OCI-LY7 (cell line): ENCODE results near the gene IPO11. TPM values are rescaled to one million over a fixed set of nuclear protein-coding genes. Genes with fewer than 3 reads are reported as not detected.

Experiments used
- Bru-seq: library from RNA; stranded (reverse); fragments of 400-500 nt; gene quantifications from one replicate; lab custom pipeline; 2021; lab: Mats Ljungman, UMichigan
- BruChase-seq, 2 experiments: library from RNA; stranded (reverse); fragments of 400-500 nt; gene quantifications; one replicate each; lab custom pipeline; 2021; lab: Mats Ljungman, UMichigan
- BruUV-seq: library from RNA; stranded (reverse); fragments of 400-500 nt; replicated peaks from 2 replicates; lab custom pipeline; 2021; lab: Mats Ljungman, UMichigan
- CTCF ChIA-PET: fragments of 300-600 bp; sonication (Branson Sonifier 250); formaldehyde crosslinking; loops from one replicate; lab custom pipeline; 2022; ENCODE audit warnings: antibody characterized with exemption; ENCODE audit not compliant: unreplicated experiment; lab: Charles Lee
- POLR2A ChIA-PET: fragments of 300-600 bp; sonication (Branson Sonifier 250); formaldehyde crosslinking; loops from one replicate; lab custom pipeline; 2022; ENCODE audit warnings: antibody characterized with exemption; lab: Charles Lee
- DNase-seq: peaks from one replicate; pipeline ENCODE4 v3.0.0-alpha.2; 2015; ENCODE audit warnings: low spot score
- H2AFZ ChIP-seq: fragments of 200-600 bp; sonication (generic), shearing (Covaris generic); 2 replicates; pipeline ENCODE4 v1.6.1; 2014; ENCODE audit warnings: mild to moderate bottlenecking, antibody characterized with exemption, low read length, moderate library complexity
- H3K27ac ChIP-seq: fragments of 200-600 bp; sonication (generic); 2 replicates; pipeline ENCODE4 v1.5.1; 2014; ENCODE audit warnings: mixed run types, low read depth, mild to moderate bottlenecking, moderate library complexity, low read length, inconsistent platforms; ENCODE audit not compliant: poor library complexity, severe bottlenecking
- H3K36me3 ChIP-seq: fragments of 200-600 bp; sonication (generic); 2 replicates; pipeline ENCODE4 v1.6.1; 2014; ENCODE audit warnings: mild to moderate bottlenecking, antibody characterized with exemption, low read length, moderate library complexity, mixed read lengths; ENCODE audit not compliant: insufficient read depth
- H3K4me1 ChIP-seq: fragments of 200-600 bp; sonication (generic); 2 replicates; pipeline ENCODE4 v1.5.1; 2014; ENCODE audit warnings: mild to moderate bottlenecking, low read length; ENCODE audit not compliant: insufficient read depth, poor library complexity, severe bottlenecking
- H3K4me2 ChIP-seq: fragments of 200-600 bp; sonication (generic); 2 replicates; pipeline ENCODE4 v1.6.1; 2014; ENCODE audit warnings: mild to moderate bottlenecking, low read length
- H3K4me3 ChIP-seq: fragments of 200-600 bp; sonication (generic); 2 replicates; pipeline ENCODE4 v1.5.1; 2014; ENCODE audit warnings: mild to moderate bottlenecking, low read depth, low read length; ENCODE audit not compliant: poor library complexity, severe bottlenecking
- H3K79me2 ChIP-seq: fragments of 200-600 bp; sonication (generic); 2 replicates; pipeline ENCODE4 v1.6.1; 2016; ENCODE audit warnings: low read depth, mild to moderate bottlenecking, low read length, moderate library complexity, mixed read lengths; ENCODE audit not compliant: insufficient read depth
- H3K9me2 ChIP-seq: fragments of 200-600 bp; sonication (generic); 2 replicates; pipeline ENCODE4 v1.6.1; 2016; ENCODE audit warnings: mild to moderate bottlenecking, low read length, mixed read lengths; ENCODE audit not compliant: insufficient read depth
- H3K9me3 ChIP-seq: fragments of 200-600 bp; sonication (generic); 2 replicates; pipeline ENCODE4 v1.6.1; 2014; ENCODE audit warnings: mild to moderate bottlenecking, mixed run types, low read length, mixed read lengths
- H4K20me1 ChIP-seq: fragments of 200-600 bp; sonication (generic); 2 replicates; pipeline ENCODE4 v1.6.1; 2014; ENCODE audit warnings: mild to moderate bottlenecking, antibody characterized with exemption, low read length, moderate library complexity, mixed read lengths; ENCODE audit not compliant: insufficient read depth
- EZH2phosphoT487 ChIP-seq: fragments of 200-600 bp; sonication (generic); IDR thresholded peaks from 2 replicates; pipeline ENCODE4 v1.6.1; 2018; ENCODE audit warnings: low read depth, borderline replicate concordance, mild to moderate bottlenecking, mixed run types, antibody characterized with exemption, low read length, moderate library complexity, mixed read lengths
- intact Hi-C: fragments of 100-400 bp; cut with micrococcal nuclease; formaldehyde crosslinking; loops from one replicate; pipeline ENCODE4 v1.10.0; 2022; ENCODE audit not compliant: unreplicated experiment
- long read RNA-seq: library from polyadenylated mRNA; stranded (forward); transcript quantifications from one replicate; pipeline ENCODE4 v2.0.0, GENCODE V29; 2022
- total RNA-seq, 2 experiments: library from RNA; depleted of rRNA in 1 of 2; stranded (reverse); fragments of >200 nt in 1 of 2; shearing (Covaris generic) in 1 of 2; gene quantifications; 2 replicates each; pipeline ENCODE4 v1.2.3, GENCODE V29; 2014 to 2022
- TF ChIP-seq, protein P1 (sequence below): fragments of 200-600 bp; sonication (generic); conservative IDR thresholded peaks from 2 replicates; pipeline ENCODE4 v1.5.1; 2014; ENCODE audit warnings: mild to moderate bottlenecking, antibody characterized with exemption, low read length, moderate library complexity, mixed read lengths

IPO11 gene
- total RNA-seq (2014; rRNA removed; shearing (Covaris generic)) (26.1 and 27.7 TPM in 2 replicates), total RNA-seq (2022) (44.6 and 59.9 TPM in 2 replicates), Bru-seq, nascent RNA (percentile 87 among the genes with signal in this experiment), BruChase-seq, experiment 1, labeled RNA remaining after a 6-hour chase (percentile 71 among the genes with signal in this experiment), BruChase-seq, experiment 2, labeled RNA remaining after a 2-hour chase (percentile 71 among the genes with signal in this experiment)
- long read RNA-seq, full-length matches to known transcripts: 15 of 29 reads
- long read RNA-seq, partial matches to known transcripts: 4 of 29 reads
- long read RNA-seq, other reads (novel, unspliced or antisense): 10 of 29 reads

DNA sequence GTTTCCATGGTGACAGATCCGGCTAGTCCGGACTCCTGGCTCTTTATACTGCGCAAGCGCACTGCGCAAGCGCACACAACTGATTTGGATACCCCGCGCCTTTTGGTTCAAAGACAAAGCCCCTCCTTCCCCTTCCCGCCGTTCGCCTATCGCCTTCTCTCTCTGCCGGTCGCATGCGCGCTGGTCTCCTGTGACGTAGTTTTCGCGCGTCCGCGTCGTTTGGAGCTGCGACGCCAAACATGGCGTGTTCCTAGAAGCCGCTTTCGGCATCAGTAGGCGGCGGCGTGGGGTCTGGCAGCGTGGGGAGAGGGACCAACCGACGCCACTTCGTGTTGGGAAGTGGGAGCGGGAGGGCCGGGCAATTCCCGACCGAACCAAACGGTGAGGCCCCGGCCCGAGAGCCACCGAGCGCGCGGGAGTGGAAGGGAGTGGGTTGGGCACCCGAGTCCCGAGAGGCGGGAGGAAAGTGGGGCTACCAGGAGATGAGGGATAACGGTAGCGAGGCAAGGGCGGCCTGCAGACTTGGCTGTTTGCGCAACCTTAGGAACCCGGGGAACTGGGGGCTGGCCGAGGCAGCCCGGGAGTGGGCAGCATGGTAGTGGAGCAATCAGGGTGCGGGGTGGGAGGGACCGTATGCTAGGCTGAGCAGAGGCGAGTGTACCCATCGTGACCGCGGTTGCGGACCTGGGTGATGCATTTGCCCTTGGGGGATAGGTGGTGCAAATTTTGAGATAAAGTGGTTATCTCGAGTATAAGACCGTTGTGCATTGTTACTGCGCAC lies at the start of gene IPO11:
Gene IPO11, plus strand, starts transcription at position 215 of the 781 bp plus-strand sequence. CDS start 24,517 bp downstream, outside the sequence.
- Histone ChIP-seq H2AFZ (peak within 1 kb of the TSS; percentile 98), H3K9me2 (no peaks in the 10 kb centered on the region), H3K36me3 (peaks cover 5% of the 10 kb centered on the region; the same call in 1 of the 2 replicates), H3K4me3 (peak within 1 kb of the TSS; percentile 88), H3K9me3 (no peaks in the 10 kb centered on the region), H3K4me2 (peak within 1 kb of the TSS; percentile 79), H3K27ac (peak within 1 kb of the TSS; percentile 28), H3K79me2 (peaks cover 51% of the 10 kb centered on the region), H3K4me1 (peaks cover 19% of the 10 kb centered on the region), H4K20me1 (peaks cover 6% of the 10 kb centered on the region; the same call in 1 of the 2 replicates)
- no TSS peak for BruUV-seq
- intact Hi-C loops: no loop called here
- DNase-seq: peak; percentile 99
- TF ChIP-seq, protein P1, sequence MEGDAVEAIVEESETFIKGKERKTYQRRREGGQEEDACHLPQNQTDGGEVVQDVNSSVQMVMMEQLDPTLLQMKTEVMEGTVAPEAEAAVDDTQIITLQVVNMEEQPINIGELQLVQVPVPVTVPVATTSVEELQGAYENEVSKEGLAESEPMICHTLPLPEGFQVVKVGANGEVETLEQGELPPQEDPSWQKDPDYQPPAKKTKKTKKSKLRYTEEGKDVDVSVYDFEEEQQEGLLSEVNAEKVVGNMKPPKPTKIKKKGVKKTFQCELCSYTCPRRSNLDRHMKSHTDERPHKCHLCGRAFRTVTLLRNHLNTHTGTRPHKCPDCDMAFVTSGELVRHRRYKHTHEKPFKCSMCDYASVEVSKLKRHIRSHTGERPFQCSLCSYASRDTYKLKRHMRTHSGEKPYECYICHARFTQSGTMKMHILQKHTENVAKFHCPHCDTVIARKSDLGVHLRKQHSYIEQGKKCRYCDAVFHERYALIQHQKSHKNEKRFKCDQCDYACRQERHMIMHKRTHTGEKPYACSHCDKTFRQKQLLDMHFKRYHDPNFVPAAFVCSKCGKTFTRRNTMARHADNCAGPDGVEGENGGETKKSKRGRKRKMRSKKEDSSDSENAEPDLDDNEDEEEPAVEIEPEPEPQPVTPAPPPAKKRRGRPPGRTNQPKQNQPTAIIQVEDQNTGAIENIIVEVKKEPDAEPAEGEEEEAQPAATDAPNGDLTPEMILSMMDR: no peak
- no peak for TF ChIP-seq EZH2phosphoT487
- POLR2A ChIA-PET: interaction anchor here (0.7 to 3.1 kb wide), 8 partner anchors 9 to 205 kb away, joined by 3 to 72 read pairs (median 4); partner anchors contain the start of gene DIMT1
- CTCF ChIA-PET: no interaction called here

DNA sequence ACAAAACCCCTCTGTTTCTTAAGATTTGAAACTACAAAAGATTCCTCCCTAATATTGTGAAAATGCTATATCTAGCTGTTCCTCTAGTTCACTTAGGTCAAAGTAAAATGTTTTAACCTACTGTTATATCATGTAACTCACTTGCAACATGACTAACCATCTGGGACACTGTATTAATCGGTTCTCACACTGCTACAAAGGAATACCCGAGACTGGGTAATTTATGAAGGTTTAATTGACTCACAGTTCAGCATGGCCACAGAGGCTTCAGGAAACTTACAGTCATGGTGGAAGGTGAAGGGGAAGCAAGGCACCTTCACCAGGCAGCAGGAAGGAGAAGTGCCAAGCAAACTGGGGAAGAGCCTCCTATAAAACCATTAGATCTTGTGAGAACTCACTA lies 43.5 kb upstream of the IPO11 start:
- Histone ChIP-seq H3K4me2 (no peak overlapping the region), H4K20me1 (no peaks in the 10 kb centered on the region), H2AFZ (no peak overlapping the region), H3K9me2 (no peaks in the 10 kb centered on the region), H3K27ac (no peak overlapping the region), H3K36me3 (peaks cover 91% of the 10 kb centered on the region), H3K79me2 (no peaks in the 10 kb centered on the region), H3K4me1 (no peaks in the 10 kb centered on the region), H3K4me3 (no peak overlapping the region), H3K9me3 (no peaks in the 10 kb centered on the region)
- no peak for DNase-seq
- ChIA-PET CTCF (no interaction called here), POLR2A (interaction anchor here (0.8 to 1.3 kb wide), 2 partner anchors 35 to 247 kb away, joined by 3 to 4 read pairs; partner anchors contain the start of gene DIMT1)
- no TSS peak for BruUV-seq
- intact Hi-C loops: no loop called here
- TF ChIP-seq, protein P1: no peak
- TF ChIP-seq EZH2phosphoT487: no peak
